Bone marrow (tissue), 2 donors: ENCODE results near the gene BRAP.
A peak's percentile ranks its signal among the peaks of the same experiment; 100 is the strongest.
"Not testable (repeated sequence)": the region's sequence is repeated elsewhere in the genome, so short reads cannot be mapped to it uniquely, and the experiment has no call there.

Experiments
- DNase-seq, 2 donors: peaks; one replicate each; lab custom pipeline; 2025; lab: John Stamatoyannopoulos, UW

BRAP gene

DNA sequence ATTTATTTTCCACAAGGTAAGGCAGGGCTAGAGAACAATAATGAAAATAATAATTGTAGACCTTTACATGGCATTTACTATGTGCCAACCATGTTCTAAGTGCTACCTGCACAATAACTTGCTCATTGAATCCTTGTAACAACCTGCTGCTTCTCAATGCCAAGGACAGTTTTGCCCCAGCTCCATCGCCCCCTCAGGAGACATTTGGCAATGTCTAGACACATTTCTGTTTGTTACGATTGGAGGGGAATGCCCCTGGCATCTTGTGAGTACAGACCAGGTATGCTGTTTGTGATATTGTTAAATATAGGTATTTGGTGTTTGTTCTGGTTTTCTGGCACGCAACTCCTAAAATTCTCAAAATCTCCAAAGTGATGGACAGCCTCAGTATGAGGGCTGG is 78.5 kb downstream of the BRAP start:
- no peak for DNase-seq

DNA sequence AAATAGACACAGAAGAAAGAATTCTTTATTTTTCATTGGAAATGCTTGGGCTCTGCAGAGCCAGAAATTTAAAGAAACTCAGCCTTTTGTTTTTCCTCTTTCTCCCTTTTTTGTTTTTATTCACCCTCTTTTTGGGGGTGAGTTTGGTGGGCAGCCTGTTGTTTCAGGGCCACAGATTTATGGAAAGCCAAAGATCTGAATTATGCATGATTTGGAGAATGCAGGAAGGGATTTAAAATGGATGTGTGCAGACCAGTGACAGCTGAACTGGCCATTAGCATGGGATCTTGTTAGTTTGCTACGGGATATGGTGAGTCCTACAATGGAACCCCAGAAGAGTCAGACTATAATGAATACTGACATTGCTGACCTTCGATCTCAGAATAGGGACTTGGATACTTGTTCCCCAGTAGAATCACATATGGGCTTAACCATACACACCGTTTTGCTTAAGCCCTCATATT is 79.0 kb downstream of the BRAP start:
- DNase-seq: no peak

DNA sequence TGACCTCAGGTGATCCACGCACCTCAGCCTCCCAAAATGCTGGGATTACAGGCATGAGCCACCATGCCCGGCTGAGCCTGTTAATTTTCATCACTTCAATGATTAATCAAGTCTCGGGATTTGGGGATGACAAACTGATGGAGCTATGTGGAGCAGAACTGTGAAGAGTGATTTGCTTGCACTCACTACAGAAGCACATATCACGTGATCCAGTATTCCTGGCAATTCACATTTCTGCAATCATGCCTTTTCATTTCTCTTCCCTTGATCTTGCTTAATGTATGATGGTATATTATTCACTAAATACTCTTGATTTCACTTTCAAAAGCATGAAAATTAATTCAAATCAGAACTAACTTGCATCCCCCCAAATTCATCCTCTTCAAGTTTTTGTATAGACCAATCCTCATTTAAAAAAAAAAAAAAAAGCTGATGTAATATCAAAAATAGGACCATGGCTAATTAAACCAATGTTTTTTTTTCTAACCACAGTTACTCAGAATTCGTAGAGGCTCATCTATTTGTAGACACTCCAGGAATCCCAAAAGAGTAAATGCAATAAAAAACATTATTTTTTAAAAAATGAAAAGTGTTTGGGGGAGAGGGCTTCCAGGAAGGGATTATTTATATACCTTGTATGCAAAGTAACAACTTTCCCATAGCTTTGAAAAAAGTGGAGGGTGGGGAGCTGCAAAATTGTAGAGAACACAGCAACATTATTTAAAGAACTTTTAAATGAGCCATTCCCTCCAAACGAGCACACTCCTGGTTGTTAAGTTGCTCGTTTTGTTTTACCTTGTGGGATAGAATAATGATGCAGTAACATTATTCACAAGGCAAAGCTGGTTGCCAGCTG is 79.6 kb downstream of the BRAP start:
- DNase-seq: no peak

DNA sequence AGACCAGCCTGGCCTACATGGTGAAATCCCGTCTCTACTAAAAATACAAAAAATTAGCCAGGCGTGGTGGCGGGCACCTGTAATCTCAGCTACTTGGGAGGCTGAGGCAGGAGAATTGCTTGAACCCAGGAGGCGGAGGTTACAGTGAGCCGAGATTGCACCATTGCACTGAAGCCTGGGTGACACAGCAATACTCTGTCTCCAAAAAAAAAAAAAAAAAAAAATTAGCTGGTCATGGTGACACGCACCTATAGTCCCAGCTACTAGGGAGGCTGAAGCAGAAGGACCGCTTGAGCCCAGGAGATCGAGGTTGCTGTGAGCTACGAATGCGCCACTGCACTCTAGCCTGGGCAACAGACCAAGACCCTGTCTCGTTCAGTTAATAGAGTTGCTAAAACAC is 82.9 kb downstream of the BRAP start:
- DNase-seq: not testable (repeated sequence)

DNA sequence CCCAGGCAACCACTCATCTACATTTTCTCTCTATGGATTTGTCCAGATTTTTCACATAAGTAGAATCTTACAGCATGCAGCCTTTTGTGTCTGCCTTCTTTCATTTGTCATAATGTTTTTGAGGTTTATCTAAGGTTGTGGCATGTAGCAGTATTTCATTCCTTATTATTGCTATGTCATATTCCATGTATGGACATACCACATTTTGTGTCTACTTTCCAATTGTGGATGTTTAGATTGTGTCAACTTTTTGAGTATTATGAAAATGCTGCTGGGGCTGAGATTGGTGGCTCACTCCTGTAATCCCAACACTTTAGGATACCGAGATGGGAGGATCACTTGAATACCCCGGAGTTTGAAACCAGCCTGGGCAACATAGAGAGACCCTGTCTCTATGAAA is 83.4 kb downstream of the BRAP start:
- DNase-seq: no peak

DNA sequence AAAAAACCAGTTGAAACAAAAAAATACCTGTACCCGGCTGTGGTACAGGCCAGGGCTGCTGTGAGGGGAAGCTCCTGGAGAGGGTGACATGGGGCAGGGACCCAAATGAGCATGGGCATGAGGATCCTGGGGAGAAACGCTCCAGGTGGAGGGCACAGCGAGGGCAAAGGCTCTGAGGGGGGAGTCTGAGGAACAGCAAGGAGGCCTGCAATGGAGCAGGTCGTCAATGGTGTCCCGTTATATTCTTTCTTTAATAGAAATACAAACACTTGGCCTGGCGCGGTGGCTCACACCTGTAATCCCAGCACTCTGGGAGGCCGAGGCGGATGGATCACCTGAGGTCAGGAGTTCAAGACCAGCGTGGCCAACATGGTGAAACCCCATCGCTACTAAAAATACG is 84.8 kb downstream of the BRAP start:
- DNase-seq: not testable (repeated sequence)

DNA sequence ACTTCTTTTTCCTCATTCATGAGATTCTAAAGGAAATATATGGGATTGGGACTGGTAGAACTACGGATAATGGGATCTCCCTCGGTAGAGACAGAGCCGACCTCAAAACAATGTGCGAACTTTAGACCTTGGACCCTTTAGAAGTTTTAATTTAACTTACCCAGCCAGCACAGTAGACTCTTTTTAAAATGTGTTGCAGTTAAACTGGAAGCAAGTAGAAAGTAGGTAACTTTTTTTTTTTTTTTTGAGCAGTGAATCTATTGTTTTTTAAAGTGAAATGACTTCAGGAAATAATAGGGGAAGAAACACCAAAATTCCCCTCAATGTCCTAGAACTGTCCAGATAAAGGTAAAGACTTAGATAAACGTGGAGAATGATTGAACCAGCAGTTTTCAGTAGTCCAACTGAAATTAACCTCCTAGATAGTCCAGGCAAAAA is 85.5 kb downstream of the BRAP start:
- no peak for DNase-seq

DNA sequence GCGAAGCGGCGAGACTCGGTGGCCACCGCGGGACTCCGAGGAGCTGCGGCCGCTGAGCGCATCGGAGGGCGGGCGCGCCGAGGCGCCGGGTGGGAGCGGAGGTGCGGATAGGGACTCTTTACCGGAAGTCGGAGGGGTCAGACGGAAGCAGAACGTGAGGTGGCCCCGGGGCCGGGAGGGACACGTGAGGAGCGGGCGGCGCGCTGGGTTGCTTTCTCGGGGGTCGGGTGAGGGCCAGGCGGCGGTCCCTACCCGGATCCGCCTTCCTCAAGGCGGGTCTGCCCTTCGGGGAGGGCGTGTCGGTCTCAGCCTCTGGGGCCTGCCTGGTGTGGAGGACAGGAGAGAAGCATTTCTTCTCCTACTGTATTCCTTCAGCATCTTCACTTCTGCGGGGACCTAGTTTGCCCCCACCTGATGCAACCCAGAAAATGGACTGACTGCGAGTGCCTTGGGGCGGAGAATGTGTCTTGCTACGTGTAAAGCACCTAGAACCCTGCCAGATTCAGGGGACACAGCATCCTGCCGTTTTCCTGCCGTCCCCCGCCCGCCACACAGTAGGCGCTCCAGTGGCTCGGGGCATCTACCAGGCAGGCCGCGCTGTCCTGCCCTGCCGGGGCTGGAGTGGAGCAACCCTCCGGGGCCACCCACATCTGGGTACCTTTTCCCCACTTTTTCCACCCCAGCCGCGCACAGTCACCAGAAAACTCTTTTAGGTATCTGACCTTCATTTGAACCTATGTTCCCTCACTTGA is 86.1 kb downstream of the BRAP start:
- peak; percentile 62 to 90 for DNase-seq

DNA sequence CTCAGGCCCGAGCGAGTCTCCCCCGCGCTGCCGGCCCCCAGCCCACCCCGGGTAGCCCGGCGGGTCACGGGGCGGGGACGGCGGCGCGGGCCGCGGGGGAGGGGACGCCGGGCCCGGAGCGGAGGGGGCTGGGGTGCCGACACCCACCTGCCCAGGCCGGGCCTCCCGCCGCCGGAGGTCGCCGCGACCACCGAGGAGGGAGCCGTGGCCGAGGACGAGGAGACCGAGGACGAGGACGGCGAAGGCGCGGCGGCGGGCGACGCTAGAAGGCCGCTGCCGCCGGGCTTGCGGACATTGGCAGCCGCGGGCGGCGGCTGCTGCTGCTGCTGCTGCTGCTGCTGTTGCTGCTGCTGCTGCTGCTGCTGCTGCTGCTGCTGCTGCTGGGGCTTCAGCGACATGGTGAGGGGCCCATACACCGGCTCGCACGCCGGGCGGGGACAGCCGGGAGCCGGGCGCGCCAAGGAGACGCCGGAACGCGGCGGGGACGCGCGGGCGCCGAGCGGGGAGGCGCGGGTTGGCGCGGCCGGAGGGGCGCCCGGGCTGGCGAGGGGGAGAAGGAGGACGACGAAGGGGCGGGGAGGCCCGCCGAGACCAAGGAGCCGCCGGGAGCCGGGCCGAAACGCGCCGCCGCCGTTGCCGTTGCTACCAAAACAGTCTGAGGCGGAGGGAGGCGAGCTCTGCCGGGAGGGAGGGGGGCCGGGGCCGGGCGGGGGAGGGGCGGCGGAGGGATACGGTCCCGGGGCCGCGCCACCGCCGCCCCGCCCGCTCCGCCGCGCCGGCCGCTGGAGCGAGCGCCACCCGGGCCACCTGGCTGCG is 86.9 kb downstream of the BRAP start, which contains the start of gene ATXN2:
ATXN2 (minus strand) TSS at position 679 of the 816 bp plus-strand sequence; CDS start at position 398, 281 bp downstream.
- DNase-seq: peak; percentile 12 to 90

DNA sequence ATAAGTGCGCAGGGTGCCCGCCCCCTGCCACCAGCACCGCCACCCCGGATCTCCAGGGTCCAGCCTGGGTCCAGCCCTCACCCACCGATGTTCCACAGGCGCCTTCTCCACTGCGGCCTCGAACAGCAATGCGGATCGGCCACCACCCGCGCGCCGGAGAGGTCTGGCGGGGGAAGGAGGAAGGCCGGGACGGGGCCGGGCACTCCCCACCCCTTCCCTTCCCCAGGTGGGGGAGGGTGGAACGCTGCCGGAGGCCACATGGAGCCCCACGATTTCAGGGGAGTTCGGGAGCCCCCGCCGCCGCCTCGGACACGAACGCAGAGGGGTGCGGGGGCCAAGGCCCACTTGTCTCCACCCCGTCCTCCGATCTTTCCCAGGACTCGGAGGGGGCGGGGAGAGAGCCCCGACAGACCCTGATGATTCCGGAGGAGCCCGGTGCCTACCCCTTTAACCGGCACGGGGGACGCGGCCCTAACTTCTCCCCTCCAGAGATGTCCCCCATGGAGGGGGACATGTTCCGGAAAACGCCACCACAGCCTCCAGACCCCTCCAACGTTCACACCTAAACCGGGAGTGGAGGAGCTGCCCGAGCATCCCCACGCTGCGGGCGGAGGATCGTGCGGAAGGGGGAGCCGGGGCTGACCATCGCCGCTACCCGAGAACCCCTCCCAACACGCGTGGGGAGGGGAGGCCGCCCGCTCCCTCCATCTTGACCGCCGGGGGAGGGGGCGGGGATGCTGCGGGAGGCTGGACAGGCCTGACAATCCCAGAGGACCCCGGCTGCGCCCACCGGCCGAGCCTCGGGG is 87.7 kb downstream of the BRAP start:
- DNase-seq: peak in 1 of 2 donors; percentile 41

DNA sequence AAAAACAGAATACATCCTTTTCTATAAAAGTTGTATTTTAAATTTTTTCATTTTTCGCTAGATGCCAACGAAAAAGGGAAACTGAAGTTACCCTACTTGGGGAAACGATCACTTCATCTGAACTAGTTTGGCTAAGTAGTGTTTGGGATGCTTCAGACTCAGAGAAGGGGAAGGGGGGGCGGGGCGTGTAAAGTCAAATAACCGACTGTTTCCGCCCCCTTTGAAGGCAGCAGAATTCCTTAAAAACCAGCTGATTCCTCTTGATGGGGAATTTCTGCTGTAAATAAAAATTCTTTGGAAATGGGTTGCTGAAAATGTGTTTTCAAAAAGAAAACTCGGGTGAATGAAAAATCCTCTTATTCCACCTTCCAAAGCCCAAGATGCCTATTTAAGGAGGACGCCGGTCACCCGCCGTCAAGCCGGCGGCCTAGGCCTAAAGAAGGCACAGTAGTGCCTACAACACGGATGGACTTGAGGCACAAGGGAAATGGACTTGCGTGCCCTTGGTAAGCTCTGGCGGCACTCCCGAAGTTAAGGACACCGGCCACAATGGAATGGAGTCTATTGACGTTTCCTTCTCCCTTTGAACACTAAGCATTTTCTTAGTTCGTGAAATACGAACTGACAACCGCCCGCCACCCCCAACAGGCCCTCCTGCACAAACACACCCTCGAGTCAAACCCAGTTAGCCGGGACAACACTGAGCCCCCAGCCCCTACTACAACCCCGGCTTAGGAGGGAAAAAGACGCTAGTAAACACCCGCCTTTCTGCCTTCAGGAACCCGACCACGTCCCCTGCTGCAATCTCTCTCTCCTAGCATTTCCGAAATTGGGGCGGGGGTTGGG is 88.5 kb downstream of the BRAP start:
- peak; percentile 29 to 33 for DNase-seq

DNA sequence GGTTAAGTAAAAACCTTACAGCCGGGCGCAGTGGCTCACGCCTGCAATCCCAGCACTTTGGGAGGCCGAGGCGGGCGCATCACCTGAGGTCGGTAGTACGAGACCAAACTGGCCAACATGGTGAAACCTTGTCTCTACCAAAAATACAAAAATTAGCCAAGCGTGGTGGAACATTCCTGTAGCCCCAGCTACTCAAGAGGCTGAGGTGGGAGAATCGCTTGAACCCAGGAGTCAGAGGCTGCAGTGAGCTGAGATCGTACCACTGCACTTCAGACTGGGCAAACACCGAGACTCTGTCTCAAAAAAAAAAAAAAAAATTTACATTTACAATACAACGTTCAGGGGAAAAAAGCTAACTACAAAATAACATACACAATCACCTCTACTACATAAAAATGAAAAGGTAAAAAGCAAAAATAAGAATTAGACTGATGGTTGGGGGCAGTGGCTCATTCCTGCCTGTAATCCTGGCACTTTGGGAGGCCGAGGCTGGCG is 90.4 kb downstream of the BRAP start:
- not testable (repeated sequence) for DNase-seq
